Type B pancreatic cell (in vitro differentiated cells): ENCODE results near the gene CHCT1. TPM values are rescaled to one million over a fixed set of nuclear protein-coding genes. Genes with fewer than 3 reads are reported as not detected.

Experiments
- DNase-seq: peaks from one replicate; pipeline ENCODE4 v3.0.0; 2021; ENCODE audit warnings: mixed read lengths; ENCODE audit not compliant: unreplicated experiment; ENCODE audit errors: extremely low spot score
- H3K27ac Mint-ChIP-seq: 2 replicates; pipeline ENCODE4 v1.8.0; 2021; ENCODE audit warnings: mild to moderate bottlenecking, mixed read lengths
- H3K27me3 Mint-ChIP-seq: 2 replicates; pipeline ENCODE4 v1.8.0; 2021; ENCODE audit warnings: mixed read lengths
- H3K36me3 Mint-ChIP-seq: 2 replicates; pipeline ENCODE4 v1.8.0; 2021; ENCODE audit warnings: mixed read lengths
- H3K4me1 Mint-ChIP-seq: one replicate; pipeline ENCODE4 v1.8.0; 2021; ENCODE audit warnings: mixed read lengths; ENCODE audit not compliant: unreplicated experiment
- H3K4me3 Mint-ChIP-seq: 2 replicates; pipeline ENCODE4 v1.8.0; 2021; ENCODE audit warnings: mild to moderate bottlenecking, mixed read lengths
- H3K9me3 Mint-ChIP-seq: 2 replicates; pipeline ENCODE4 v1.8.0; 2021; ENCODE audit warnings: mixed read lengths
- CTCF ChIP-seq: fragments of 200-600 bp; sonication (generic); conservative IDR thresholded peaks from 2 replicates; pipeline ENCODE4 v1.5.0; 2021; ENCODE audit warnings: antibody characterized with exemption, mild to moderate bottlenecking
- total RNA-seq: library from RNA; stranded (reverse); gene quantifications from 2 replicates; pipeline ENCODE4 v1.2.1, GENCODE V29; 2021; ENCODE audit warnings: low replicate concordance

CHCT1 gene
- total RNA-seq, 1 donor from 2014 or later = not detected

GRCh38 chr17:60461584-60461983 is 39.3 kb downstream of the CHCT1 start:
- Mint-ChIP-seq H3K4me3 (no peak overlapping the region), H3K27me3 (no peaks in the 10 kb centered on the region), H3K36me3 (peaks cover 27% of the 10 kb centered on the region), H3K9me3 (no peaks in the 10 kb centered on the region), H3K27ac (no peak overlapping the region), H3K4me1 (no peaks in the 10 kb centered on the region)
- no peak for DNase-seq
- TF ChIP-seq CTCF = no peak

- DNase-seq = no peak
- H3K9me3 Mint-ChIP-seq = no peaks in the 10 kb centered on the region
- no peaks in the 10 kb centered on the region for H3K4me1 Mint-ChIP-seq
Measured at GRCh38 chr17:60463157-60463835, 41.0 kb downstream of the CHCT1 start.

GRCh38 chr17:60464343-60464742 is 42.1 kb downstream of the CHCT1 start:
- H3K27me3 Mint-ChIP-seq = no peaks in the 10 kb centered on the region
- TF ChIP-seq CTCF = no peak
- peaks cover 14% of the 10 kb centered on the region for H3K36me3 Mint-ChIP-seq
- H3K27ac Mint-ChIP-seq = no peak overlapping the region
- no peaks in the 10 kb centered on the region for H3K9me3 Mint-ChIP-seq
- no peak overlapping the region for H3K4me3 Mint-ChIP-seq
- no peak for DNase-seq
- H3K4me1 Mint-ChIP-seq = no peaks in the 10 kb centered on the region

More at GRCh38 chr17:60463157-60463835, 41.0 kb downstream of the CHCT1 start:
- Mint-ChIP-seq H3K4me3 (no peak overlapping the region), H3K27me3 (no peaks in the 10 kb centered on the region), H3K36me3 (peaks cover 17% of the 10 kb centered on the region), H3K27ac (no peak overlapping the region)
- TF ChIP-seq CTCF = no peak

- Mint-ChIP-seq H3K4me3 (no peak overlapping the region), H3K27ac (no peak overlapping the region)
Measured at GRCh38 chr17:60468371-60468770, 46.1 kb downstream of the CHCT1 start.

GRCh38 chr17:60471451-60471850 is 49.2 kb downstream of the CHCT1 start:
- DNase-seq = no peak
- Mint-ChIP-seq H3K9me3 (no peaks in the 10 kb centered on the region), H3K4me1 (peaks cover 7% of the 10 kb centered on the region), H3K27me3 (no peaks in the 10 kb centered on the region), H3K27ac (no peak overlapping the region), H3K4me3 (no peak overlapping the region), H3K36me3 (peaks cover 42% of the 10 kb centered on the region)
- no peak for TF ChIP-seq CTCF

More at GRCh38 chr17:60468371-60468770, 46.1 kb downstream of the CHCT1 start:
- no peaks in the 10 kb centered on the region for H3K9me3 Mint-ChIP-seq
- DNase-seq = no peak
- peaks cover 39% of the 10 kb centered on the region for H3K36me3 Mint-ChIP-seq
- H3K4me1 Mint-ChIP-seq = peaks cover 7% of the 10 kb centered on the region
- no peaks in the 10 kb centered on the region for H3K27me3 Mint-ChIP-seq
- TF ChIP-seq CTCF = no peak

GRCh38 chr17:60472449-60472848 is 50.2 kb downstream of the CHCT1 start:
- Mint-ChIP-seq H3K4me1 (peaks cover 7% of the 10 kb centered on the region), H3K27me3 (no peaks in the 10 kb centered on the region), H3K36me3 (peaks cover 42% of the 10 kb centered on the region), H3K9me3 (no peaks in the 10 kb centered on the region), H3K4me3 (no peak overlapping the region), H3K27ac (no peak overlapping the region)
- DNase-seq = no peak
- no peak for TF ChIP-seq CTCF
